Spleen (tissue), 11 donors: ENCODE results near the gene TRPC3. TPM values are rescaled to one million over a fixed set of nuclear protein-coding genes. Genes with fewer than 3 reads are reported as not detected.

Experiments
- DNase-seq: peaks from one replicate; pipeline ENCODE4 v3.0.0-alpha.2; 2020
- H3K27ac ChIP-seq, 8 donors: fragments of 200-600 bp; sonication (generic) in 7 of 8; 1 replicate in 4 of 8; 2 replicates in 4 of 8; pipeline versions ENCODE4 v1.5.0 to v1.8.0; 2016 to 2021; ENCODE audit warnings: inconsistent platforms in 4 of 8, mild to moderate bottlenecking in 4 of 8, moderate library complexity in 1 of 8
- H3K27me3 ChIP-seq, 7 donors: fragments of 200-600 bp; sonication (generic) in 6 of 7; replicated peaks in 1 of 7; 1 replicate in 4 of 7; 2 replicates in 3 of 7; pipeline versions ENCODE4 v1.5.0 to v1.8.0; 2016 to 2021; ENCODE audit warnings: inconsistent platforms in 3 of 7, mild to moderate bottlenecking in 1 of 7
- H3K36me3 ChIP-seq, 6 donors: fragments of 200-600 bp; sonication (generic) in 5 of 6; 1 replicate in 4 of 6; 2 replicates in 2 of 6; pipeline versions ENCODE4 v1.5.0 to v1.8.0; 2016 to 2021; ENCODE audit warnings: inconsistent platforms in 2 of 6
- H3K4me1 ChIP-seq, 6 donors: fragments of 200-600 bp; sonication (generic) in 5 of 6; 1 replicate in 3 of 6; 2 replicates in 3 of 6; pipeline versions ENCODE4 v1.5.0 to v1.8.0; 2016 to 2021; ENCODE audit warnings: inconsistent platforms in 3 of 6
- H3K4me3 ChIP-seq, 8 donors: fragments of 200-600 bp; sonication (generic) in 7 of 8; 1 replicate in 4 of 8; 2 replicates in 4 of 8; pipeline versions ENCODE4 v1.5.0 to v1.8.0; 2016 to 2021; ENCODE audit warnings: inconsistent platforms in 4 of 8, mild to moderate bottlenecking in 4 of 8, moderate library complexity in 2 of 8
- H3K9me3 ChIP-seq, 8 donors: fragments of 200-600 bp; sonication (generic) in 7 of 8; 1 replicate in 4 of 8; 2 replicates in 4 of 8; pipeline versions ENCODE4 v1.5.0 to v1.8.0; 2016 to 2021; ENCODE audit warnings: inconsistent platforms in 4 of 8
- POLR2A ChIP-seq, 3 donors: fragments of 450-650 bp; IDR thresholded peaks; one replicate each; pipeline ENCODE4 v1.5.1; 2017; ENCODE audit warnings: antibody characterized with exemption in 3 of 3, mild to moderate bottlenecking in 1 of 3
- POLR2AphosphoS5 ChIP-seq, 3 donors: sonication (generic); formaldehyde crosslinking; IDR thresholded peaks; one replicate each; pipeline ENCODE4 v1.5.1; 2017; ENCODE audit warnings: antibody characterized with exemption in 3 of 3
- WGBS, 5 donors: extraction: QIAGEN DNeasy Blood & Tissue Kit in 3 of 5; methylation state at CpG; one replicate each; pipeline versions ENCODE4 v1.1.5 to v1.1.7; 2013 to 2018; 5-methylcytosine and 5-hydroxymethylcytosine counted together
- intact Hi-C: fragments of 100-400 bp; cut with DNase I; formaldehyde crosslinking; loops from one replicate; pipeline ENCODE4 v1.15.0; 2023; ENCODE audit warnings: low total_unique reads
- polyA plus RNA-seq, 3 donors: library from polyadenylated mRNA; stranded (reverse); fragments of 200-250 nt; gene quantifications; one replicate each; pipeline ENCODE4 v1.2.1, GENCODE V29; 2013
- total RNA-seq, 7 donors: library from RNA; depleted of rRNA in 3 of 7; stranded (reverse); fragments of >200 nt in 3 of 7; fragmentation: NEBNext Ultra II Directional in 4 of 7; extraction: Animal tissue kit (Norgen Biotek cat#: 25700) in 4 of 7; gene quantifications; one replicate each; pipeline versions ENCODE4 v1.1.0 to v1.2.1, GENCODE V29; 2016 to 2021
- TF ChIP-seq, protein P1 (sequence below), 11 experiments: fragments of 200-600 bp in 7 of 11; fragments of 450-650 bp in 4 of 11; sonication (generic) in 4 of 11; IDR thresholded peaks in 8 of 11; conservative IDR thresholded peaks in 3 of 11; 1 replicate in 7 of 11; 2 replicates in 4 of 11; pipeline versions ENCODE4 v1.4.0 to v1.8.0; 2016 to 2021; ENCODE audit warnings: antibody characterized with exemption in 11 of 11, inconsistent platforms in 4 of 11, mild to moderate bottlenecking in 1 of 11
- donor health status: healthy with polysubstance abuse.
- donor health status: DM: no; HTN: no; CAD: no; lungs with moderate emphysema.
- donor health status: DM: no; HTN: no; CAD: no.
- donor health status: Bipolar disorder and iron deficiency.
- donor health status: healthy.
- donor health status: DM: no; HTN: no; CAD: no.
- donor health status: DM: yes; HTN: yes; CAD: no.

Gene TRPC3
- total and polyA plus RNA-seq, 10 donors, result 0.04 to 0.83 (median 0.24) TPM

DNA sequence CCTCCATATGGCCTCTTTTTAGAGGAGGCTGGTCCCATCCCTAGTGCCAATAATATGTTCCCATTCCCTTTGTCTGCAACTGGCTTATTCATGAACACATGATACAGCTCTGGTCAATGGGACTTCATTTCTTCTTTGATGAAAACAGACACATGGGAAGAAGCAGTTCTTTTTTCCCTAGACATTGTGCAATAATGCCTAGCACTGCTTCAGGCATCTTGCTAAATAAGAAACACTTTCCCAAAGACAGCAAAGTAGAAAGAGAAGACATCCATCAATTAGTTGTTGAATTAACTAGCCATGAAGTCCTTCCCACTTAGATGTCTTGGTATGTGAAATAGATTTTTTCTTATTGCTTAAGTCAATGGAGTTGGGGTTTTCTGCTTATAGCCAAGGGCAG is 40.1 kb upstream of the TRPC3 start:
- no peaks in the 10 kb centered on the region for H3K4me1 ChIP-seq
- no peak overlapping the region for H3K27ac ChIP-seq
- H3K27me3 ChIP-seq, result no peaks in the 10 kb centered on the region
- TF ChIP-seq POLR2A (IDR thresholded peaks at IDR 0.05) (no peak), POLR2AphosphoS5 (IDR thresholded peaks at IDR 0.05) (no peak)
- TF ChIP-seq, protein P1, sequence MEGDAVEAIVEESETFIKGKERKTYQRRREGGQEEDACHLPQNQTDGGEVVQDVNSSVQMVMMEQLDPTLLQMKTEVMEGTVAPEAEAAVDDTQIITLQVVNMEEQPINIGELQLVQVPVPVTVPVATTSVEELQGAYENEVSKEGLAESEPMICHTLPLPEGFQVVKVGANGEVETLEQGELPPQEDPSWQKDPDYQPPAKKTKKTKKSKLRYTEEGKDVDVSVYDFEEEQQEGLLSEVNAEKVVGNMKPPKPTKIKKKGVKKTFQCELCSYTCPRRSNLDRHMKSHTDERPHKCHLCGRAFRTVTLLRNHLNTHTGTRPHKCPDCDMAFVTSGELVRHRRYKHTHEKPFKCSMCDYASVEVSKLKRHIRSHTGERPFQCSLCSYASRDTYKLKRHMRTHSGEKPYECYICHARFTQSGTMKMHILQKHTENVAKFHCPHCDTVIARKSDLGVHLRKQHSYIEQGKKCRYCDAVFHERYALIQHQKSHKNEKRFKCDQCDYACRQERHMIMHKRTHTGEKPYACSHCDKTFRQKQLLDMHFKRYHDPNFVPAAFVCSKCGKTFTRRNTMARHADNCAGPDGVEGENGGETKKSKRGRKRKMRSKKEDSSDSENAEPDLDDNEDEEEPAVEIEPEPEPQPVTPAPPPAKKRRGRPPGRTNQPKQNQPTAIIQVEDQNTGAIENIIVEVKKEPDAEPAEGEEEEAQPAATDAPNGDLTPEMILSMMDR (IDR thresholded peaks at IDR 0.05 in 8 of 11, conservative IDR thresholded peaks at IDR 0.05 in 3 of 11), result no peak
- intact Hi-C loops, result no loop called here
- no peaks in the 10 kb centered on the region for H3K9me3 ChIP-seq
- no peaks in the 10 kb centered on the region for H3K36me3 ChIP-seq
- H3K4me3 ChIP-seq, result no peak overlapping the region
- DNase-seq, result no peak

- Histone ChIP-seq H3K9me3 (no peaks in the 10 kb centered on the region), H3K4me1 (no peaks in the 10 kb centered on the region), H3K27ac (no peak overlapping the region), H3K36me3 (no peaks in the 10 kb centered on the region), H3K4me3 (no peak overlapping the region), H3K27me3 (peaks cover 0 to 4% (median 0%) of the 10 kb centered on the region in 7 donors)
- no peak for DNase-seq
- TF ChIP-seq POLR2AphosphoS5 (IDR thresholded peaks at IDR 0.05) (no peak), POLR2A (IDR thresholded peaks at IDR 0.05) (no peak)
- TF ChIP-seq, protein P1 (IDR thresholded peaks at IDR 0.05 in 8 of 11, conservative IDR thresholded peaks at IDR 0.05 in 3 of 11), result no peak
- 78 to 85% (median 82%) methylated on average over 6 of the region's 6 CpGs for WGBS, 5 donors
- intact Hi-C loops, result no loop called here
Measured at GRCh38 chr4:121990489-121990888, 38.6 kb upstream of the TRPC3 start.

- H3K27ac ChIP-seq, result no peak overlapping the region
- no peaks in the 10 kb centered on the region for H3K9me3 ChIP-seq
- H3K4me3 ChIP-seq, result no peak overlapping the region
- no peak for DNase-seq
- TF ChIP-seq, protein P1 (IDR thresholded peaks at IDR 0.05 in 8 of 11, conservative IDR thresholded peaks at IDR 0.05 in 3 of 11), result no peak
- no peak for TF ChIP-seq POLR2AphosphoS5 (IDR thresholded peaks at IDR 0.05)
- TF ChIP-seq POLR2A (IDR thresholded peaks at IDR 0.05), result no peak
- H3K27me3 ChIP-seq, result peaks cover 0 to 4% (median 0%) of the 10 kb centered on the region in 7 donors
- 63 to 85% (median 74%) methylated on average over 10 of the region's 10 CpGs for WGBS, 5 donors
- intact Hi-C loops, result no loop called here
- no peaks in the 10 kb centered on the region for H3K36me3 ChIP-seq
- H3K4me1 ChIP-seq, result no peaks in the 10 kb centered on the region
Measured at GRCh38 chr4:121989715-121990114, 37.9 kb upstream of the TRPC3 start.

GRCh38 chr4:121988950-121989349 is 37.1 kb upstream of the TRPC3 start:
- intact Hi-C loops, result no loop called here
- DNase-seq, result no peak
- Histone ChIP-seq H3K4me3 (no peak overlapping the region), H3K27me3 (peaks cover 0 to 4% (median 0%) of the 10 kb centered on the region in 7 donors), H3K9me3 (no peaks in the 10 kb centered on the region), H3K4me1 (no peaks in the 10 kb centered on the region), H3K27ac (no peak overlapping the region), H3K36me3 (no peaks in the 10 kb centered on the region)
- TF ChIP-seq, protein P1 (IDR thresholded peaks at IDR 0.05 in 8 of 11, conservative IDR thresholded peaks at IDR 0.05 in 3 of 11), result no peak
- TF ChIP-seq POLR2A (IDR thresholded peaks at IDR 0.05) (no peak), POLR2AphosphoS5 (IDR thresholded peaks at IDR 0.05) (no peak)
- WGBS, 5 donors, result 75 to 94% (median 82%) methylated on average over 1 of the region's 1 CpG
